Stimulated activated CD8-positive, alpha-beta memory T cell treated with anti-CD3 and anti-CD28 coated beads, Interleukin-12 subunit alpha, Interleukin-12 subunit beta, amount 100 ng/mL, for 4 hours (primary cell): ENCODE data around the gene SDCCAG8.
"Not testable (repeated sequence)": the region's sequence is repeated elsewhere in the genome, so short reads cannot be mapped to it uniquely, and the experiment has no call there.

Source experiments
- DNase-seq: peaks from one replicate; pipeline ENCODE4 v3.0.0-alpha.2; 2020; ENCODE audit warnings: low read depth

Gene SDCCAG8

GRCh38 chr1:243332440-243332839 lies 76.6 kb downstream of the SDCCAG8 start:
- DNase-seq, result no peak

- DNase-seq, result no peak
Observed at GRCh38 chr1:243335292-243335691, 79.5 kb downstream of the SDCCAG8 start.

- no peak for DNase-seq
Observed at GRCh38 chr1:243336163-243336562, 80.3 kb downstream of the SDCCAG8 start.

GRCh38 chr1:243338848-243339247 lies 83.0 kb downstream of the SDCCAG8 start:
- DNase-seq, result not testable (repeated sequence)

GRCh38 chr1:243341074-243341473 lies 85.2 kb downstream of the SDCCAG8 start:
- no peak for DNase-seq

- DNase-seq, result no peak
Observed at GRCh38 chr1:243343970-243344937, 88.4 kb downstream of the SDCCAG8 start.

GRCh38 chr1:243345205-243345604 lies 89.4 kb downstream of the SDCCAG8 start:
- DNase-seq, result no peak

GRCh38 chr1:243346016-243346415 lies 90.2 kb downstream of the SDCCAG8 start:
- DNase-seq, result no peak

- DNase-seq, result no peak
Observed at GRCh38 chr1:243346468-243346867, 90.6 kb downstream of the SDCCAG8 start.

GRCh38 chr1:243348331-243348730 lies 92.5 kb downstream of the SDCCAG8 start:
- DNase-seq, result no peak

GRCh38 chr1:243349128-243349527 lies 93.3 kb downstream of the SDCCAG8 start:
- no peak for DNase-seq

- DNase-seq, result no peak
Observed at GRCh38 chr1:243351337-243351736, 95.5 kb downstream of the SDCCAG8 start.

- no peak for DNase-seq
Observed at GRCh38 chr1:243354511-243355153, 98.8 kb downstream of the SDCCAG8 start.

- no peak for DNase-seq
Observed at GRCh38 chr1:243363832-243364231, 108.0 kb downstream of the SDCCAG8 start.

- no peak for DNase-seq
Observed at GRCh38 chr1:243364330-243364729, 108.5 kb downstream of the SDCCAG8 start.

GRCh38 chr1:243364866-243365265 lies 109.0 kb downstream of the SDCCAG8 start:
- DNase-seq, result no peak

- DNase-seq, result no peak
Observed at GRCh38 chr1:243367314-243367713, 111.5 kb downstream of the SDCCAG8 start.

GRCh38 chr1:243374412-243374811 lies 118.6 kb downstream of the SDCCAG8 start:
- DNase-seq, result no peak

- DNase-seq, result no peak
Observed at GRCh38 chr1:243375596-243375995, 119.8 kb downstream of the SDCCAG8 start.

GRCh38 chr1:243378669-243379068 lies 122.8 kb downstream of the SDCCAG8 start:
- no peak for DNase-seq

GRCh38 chr1:243379208-243379607 lies 123.4 kb downstream of the SDCCAG8 start:
- DNase-seq, result no peak

- no peak for DNase-seq
Observed at GRCh38 chr1:243379706-243380105, 123.9 kb downstream of the SDCCAG8 start.

- no peak for DNase-seq
Observed at GRCh38 chr1:243388276-243388675, 132.4 kb downstream of the SDCCAG8 start.
